HEK293T (cell line): Measurements from ENCODE around the gene RXRB.

Source experiments
- ARNT ChIP-seq: fragments of 450-650 bp; IDR thresholded peaks from 2 replicates; pipeline ENCODE4 v1.6.1; 2017; ENCODE audit warnings: mild to moderate bottlenecking
- BHLHE40 ChIP-seq: fragments of 450-650 bp; IDR thresholded peaks from 2 replicates; pipeline ENCODE4 v1.6.1; 2016; ENCODE audit warnings: mild to moderate bottlenecking, moderate library complexity, borderline replicate concordance
- CTBP1 ChIP-seq: fragments of 450-650 bp; IDR thresholded peaks from 2 replicates; pipeline ENCODE4 v1.6.1; 2016; ENCODE audit warnings: borderline replicate concordance
- ELF4 ChIP-seq: fragments of 450-650 bp; IDR thresholded peaks from 2 replicates; pipeline ENCODE4 v1.6.1; 2017; ENCODE audit warnings: antibody characterized with exemption
- FOXA1 ChIP-seq: fragments of 450-650 bp; IDR thresholded peaks from 2 replicates; pipeline ENCODE4 v1.6.1; 2016; ENCODE audit warnings: mild to moderate bottlenecking
- FOXK2 ChIP-seq: fragments of 450-650 bp; IDR thresholded peaks from 2 replicates; pipeline ENCODE4 v1.6.1; 2016; ENCODE audit warnings: mild to moderate bottlenecking
- FOXM1 ChIP-seq: fragments of 450-650 bp; IDR thresholded peaks from 2 replicates; pipeline ENCODE4 v1.6.1; 2017; ENCODE audit warnings: mild to moderate bottlenecking, borderline replicate concordance
- HDGF ChIP-seq: fragments of 450-650 bp; IDR thresholded peaks from 2 replicates; pipeline ENCODE4 v1.6.1; 2017; ENCODE audit warnings: antibody characterized with exemption, borderline replicate concordance
- LEF1 ChIP-seq: fragments of 450-650 bp; IDR thresholded peaks from 2 replicates; pipeline ENCODE4 v1.6.1; 2017; ENCODE audit warnings: mild to moderate bottlenecking, borderline replicate concordance
- SP1 ChIP-seq: fragments of 450-650 bp; IDR thresholded peaks from 2 replicates; pipeline ENCODE4 v1.6.1; 2017
- SUZ12 ChIP-seq: fragments of 450-650 bp; IDR thresholded peaks from 2 replicates; pipeline ENCODE4 v1.6.1; 2016; ENCODE audit warnings: mild to moderate bottlenecking
- ZNF384 ChIP-seq: fragments of 450-650 bp; IDR thresholded peaks from 2 replicates; pipeline ENCODE4 v1.6.1; 2016
- TF ChIP-seq, protein P1 (sequence below): fragments of 450-650 bp; IDR thresholded peaks from 2 replicates; pipeline ENCODE4 v1.6.1; 2016

DNA sequence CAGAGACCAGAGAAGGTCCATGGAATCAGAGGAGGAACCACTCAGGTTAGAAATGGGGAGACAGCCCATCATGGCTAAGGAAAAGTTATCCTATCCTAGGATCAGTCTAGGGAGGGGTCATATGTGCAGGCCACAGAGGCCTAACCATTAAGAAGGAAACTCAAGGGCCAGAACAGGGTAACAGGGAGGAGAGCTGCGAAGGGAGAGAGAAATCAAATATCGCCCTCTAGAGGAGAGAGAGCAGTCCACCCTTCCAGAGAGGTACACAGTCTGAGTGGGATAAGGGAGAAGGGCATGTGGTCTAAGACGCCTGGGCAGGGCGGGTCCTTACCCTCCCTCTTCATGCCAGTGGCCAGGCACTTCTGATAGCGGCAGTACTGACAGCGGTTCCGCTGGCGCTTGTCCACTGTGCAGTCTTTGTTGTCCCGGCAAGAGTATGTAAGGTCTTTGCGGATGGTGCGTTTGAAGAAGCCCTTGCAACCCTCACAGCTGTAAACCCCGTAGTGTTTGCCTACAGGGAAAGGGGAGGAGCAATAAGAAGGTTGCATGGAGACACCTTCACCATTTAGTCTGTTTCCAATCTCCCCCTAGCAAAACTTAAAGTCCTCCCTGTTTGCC lies 2.9 kb downstream of the RXRB start:
- TF ChIP-seq FOXM1 = no peak
- TF ChIP-seq SP1 = no peak
- TF ChIP-seq BHLHE40 = no peak
- no peak for TF ChIP-seq ELF4
- no peak for TF ChIP-seq ZNF384
- TF ChIP-seq HDGF = no peak
- TF ChIP-seq SUZ12 = no peak
- TF ChIP-seq FOXK2 = no peak
- no peak for TF ChIP-seq FOXA1
- TF ChIP-seq, protein P1, sequence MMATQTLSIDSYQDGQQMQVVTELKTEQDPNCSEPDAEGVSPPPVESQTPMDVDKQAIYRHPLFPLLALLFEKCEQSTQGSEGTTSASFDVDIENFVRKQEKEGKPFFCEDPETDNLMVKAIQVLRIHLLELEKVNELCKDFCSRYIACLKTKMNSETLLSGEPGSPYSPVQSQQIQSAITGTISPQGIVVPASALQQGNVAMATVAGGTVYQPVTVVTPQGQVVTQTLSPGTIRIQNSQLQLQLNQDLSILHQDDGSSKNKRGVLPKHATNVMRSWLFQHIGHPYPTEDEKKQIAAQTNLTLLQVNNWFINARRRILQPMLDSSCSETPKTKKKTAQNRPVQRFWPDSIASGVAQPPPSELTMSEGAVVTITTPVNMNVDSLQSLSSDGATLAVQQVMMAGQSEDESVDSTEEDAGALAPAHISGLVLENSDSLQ = no peak
- TF ChIP-seq CTBP1 = no peak
- no peak for TF ChIP-seq ARNT
- no peak for TF ChIP-seq LEF1
